HepG2 (cell line): Measurements from ENCODE around the gene HK2. TPM values are rescaled to one million over a fixed set of nuclear protein-coding genes. Genes with fewer than 3 reads are reported as not detected.

Experiments
- ATF7-NPFF ChIP-seq: sonication (generic); formaldehyde crosslinking; IDR thresholded peaks from 2 replicates; pipeline ENCODE4 v1.8.1; 2023; ENCODE audit warnings: mild to moderate bottlenecking, low read depth, missing genetic modification reagents, moderate library complexity
- CCDC6 ChIP-seq: sonication (generic); formaldehyde crosslinking; IDR thresholded peaks from 2 replicates; pipeline ENCODE4 v1.8.1; 2022; ENCODE audit warnings: mild to moderate bottlenecking, missing genetic modification reagents, moderate library complexity
- EEA1 ChIP-seq: sonication (generic); formaldehyde crosslinking; IDR thresholded peaks from 2 replicates; pipeline ENCODE4 v1.5.1; 2020; ENCODE audit warnings: mild to moderate bottlenecking, missing genetic modification reagents, borderline replicate concordance
- FOXK1 ChIP-seq: sonication (generic); formaldehyde crosslinking; IDR thresholded peaks from 2 replicates; pipeline ENCODE4 v1.4.0; 2020; ENCODE audit warnings: low read depth, missing genetic modification reagents, borderline replicate concordance
- HNRNPLL ChIP-seq: fragments of 200-400 bp; formaldehyde crosslinking; IDR thresholded peaks from 2 replicates; pipeline ENCODE4 v1.6.1; 2017; ENCODE audit warnings: mild to moderate bottlenecking, low read depth, low read length; ENCODE audit not compliant: poor library complexity, severe bottlenecking
- HOMEZ ChIP-seq: IDR thresholded peaks from 2 replicates; pipeline ENCODE4 v1.6.1; 2016; ENCODE audit warnings: low read depth
- MTA1 ChIP-seq: sonication (generic); formaldehyde crosslinking; IDR thresholded peaks from 2 replicates; pipeline ENCODE4 v1.4.0; 2020; ENCODE audit warnings: missing genetic modification reagents, mild to moderate bottlenecking, borderline replicate concordance
- PATZ1 ChIP-seq: sonication (generic); formaldehyde crosslinking; IDR thresholded peaks from 2 replicates; pipeline ENCODE4 v1.4.0; 2020; ENCODE audit warnings: missing genetic modification reagents
- SP4 ChIP-seq: sonication (generic); formaldehyde crosslinking; IDR thresholded peaks from 2 replicates; pipeline ENCODE4 v1.8.1; 2023; ENCODE audit warnings: mild to moderate bottlenecking, missing genetic modification reagents
- ZNF260 ChIP-seq: sonication (generic); formaldehyde crosslinking; IDR thresholded peaks from 2 replicates; pipeline ENCODE4 v1.4.0; 2020; ENCODE audit warnings: missing genetic modification reagents, low read depth, mild to moderate bottlenecking, borderline replicate concordance
- ZNF33A ChIP-seq: sonication (generic); formaldehyde crosslinking; IDR thresholded peaks from 2 replicates; pipeline ENCODE4 v1.5.1; 2020; ENCODE audit warnings: missing genetic modification reagents, mild to moderate bottlenecking, moderate library complexity, borderline replicate concordance
- ZNF572 ChIP-seq: sonication (generic); formaldehyde crosslinking; IDR thresholded peaks from 2 replicates; pipeline ENCODE4 v1.5.1; 2020; ENCODE audit warnings: mild to moderate bottlenecking, missing genetic modification reagents
- ZNF775 ChIP-seq: sonication (generic); formaldehyde crosslinking; IDR thresholded peaks from 2 replicates; pipeline ENCODE4 v1.4.0; 2020; ENCODE audit warnings: missing genetic modification reagents, mild to moderate bottlenecking, moderate library complexity, borderline replicate concordance
- ZSCAN25 ChIP-seq: sonication (generic); formaldehyde crosslinking; IDR thresholded peaks from 2 replicates; pipeline ENCODE4 v1.8.0; 2022; ENCODE audit warnings: mild to moderate bottlenecking, missing genetic modification reagents
- ZZZ3 ChIP-seq: sonication (generic); formaldehyde crosslinking; IDR thresholded peaks from 2 replicates; pipeline ENCODE4 v1.4.0; 2020; ENCODE audit warnings: missing genetic modification reagents, mild to moderate bottlenecking, borderline replicate concordance
- polyA plus RNA-seq, 8 experiments: library from polyadenylated mRNA; depleted of rRNA in 3 of 8; stranded (reverse) in 7 of 8; unstranded in 1 of 8; fragments of >200 nt; fragmentation: Illumina TruSeq in 4 of 8; extraction: Trizol in 4 of 8; gene quantifications; 2 replicates each; pipeline versions ENCODE4 v1.2.1 to v1.2.3, GENCODE V29; 2011 to 2016; ENCODE audit warnings: low read depth in 4 of 8, missing spikeins in 1 of 8, mixed read lengths in 1 of 8; ENCODE audit not compliant: insufficient read depth in 1 of 8
- total RNA-seq, 5 experiments: library from RNA; depleted of rRNA; stranded (reverse); fragments of >200 nt; fragmentation: Illumina TruSeq; extraction: Trizol; gene quantifications; 2 replicates each; pipeline ENCODE4 v1.2.3, GENCODE V29; 2016; ENCODE audit warnings: low read depth in 1 of 5
- TF ChIP-seq, protein P1 (sequence below): sonication (generic); formaldehyde crosslinking; IDR thresholded peaks from 2 replicates; pipeline ENCODE4 v1.4.0; 2020; ENCODE audit warnings: missing genetic modification reagents
- TF ChIP-seq, protein P2 (sequence below): sonication (generic); formaldehyde crosslinking; IDR thresholded peaks from 2 replicates; pipeline ENCODE4 v1.5.1; 2020; ENCODE audit warnings: missing genetic modification reagents, mild to moderate bottlenecking, borderline replicate concordance

HK2 gene
- total and polyA plus RNA-seq, 2 of the 13 experiments (the other 11 are each of a cell fraction or from before 2014, with no cell fraction given) = 13.2 to 101 TPM

DNA sequence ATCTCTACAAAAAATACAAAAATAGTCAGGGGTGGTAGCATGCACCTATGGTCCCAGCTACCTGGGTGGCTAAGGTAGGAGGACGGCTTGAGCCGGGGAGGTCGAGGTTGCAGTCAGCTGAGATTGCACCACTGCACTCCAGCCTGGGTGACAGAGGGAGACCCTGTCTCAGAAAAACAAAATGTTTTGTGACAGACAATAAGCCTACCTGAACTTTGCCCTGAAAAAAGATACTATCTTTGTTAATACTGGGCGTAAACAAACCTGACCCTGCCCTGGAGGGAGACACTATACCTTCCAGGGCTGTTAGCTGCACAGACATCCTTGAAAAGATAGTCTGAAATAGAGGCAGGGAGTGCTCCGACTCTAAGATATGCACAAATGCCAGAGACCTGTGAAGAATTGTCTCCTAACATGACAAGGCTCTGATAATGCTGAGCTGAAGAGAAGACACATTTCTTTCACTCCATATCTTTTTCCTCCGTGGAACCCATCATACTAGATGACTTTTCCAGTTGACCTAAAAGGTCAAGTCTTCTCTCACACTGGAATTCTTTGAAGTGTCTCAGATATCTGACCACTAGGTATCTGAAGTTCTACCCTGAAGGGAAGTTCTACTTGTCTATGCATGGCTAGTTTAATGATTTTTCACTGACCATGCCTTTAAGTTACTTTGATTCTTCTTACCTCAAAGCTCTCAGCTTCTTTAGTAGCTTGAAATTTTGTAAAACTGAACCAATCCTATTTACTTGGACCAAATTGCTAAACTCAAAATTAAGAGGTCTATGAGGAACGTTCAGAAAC is 20.9 kb upstream of the HK2 start (continued):
- TF ChIP-seq ZNF33A (CRISPR knock-in tag) = no peak
- TF ChIP-seq MTA1 (CRISPR knock-in tag) = peak; percentile 61; the same call in 1 of the 2 replicates
- TF ChIP-seq ZNF260 (CRISPR knock-in tag) = no peak
- TF ChIP-seq, protein P1, sequence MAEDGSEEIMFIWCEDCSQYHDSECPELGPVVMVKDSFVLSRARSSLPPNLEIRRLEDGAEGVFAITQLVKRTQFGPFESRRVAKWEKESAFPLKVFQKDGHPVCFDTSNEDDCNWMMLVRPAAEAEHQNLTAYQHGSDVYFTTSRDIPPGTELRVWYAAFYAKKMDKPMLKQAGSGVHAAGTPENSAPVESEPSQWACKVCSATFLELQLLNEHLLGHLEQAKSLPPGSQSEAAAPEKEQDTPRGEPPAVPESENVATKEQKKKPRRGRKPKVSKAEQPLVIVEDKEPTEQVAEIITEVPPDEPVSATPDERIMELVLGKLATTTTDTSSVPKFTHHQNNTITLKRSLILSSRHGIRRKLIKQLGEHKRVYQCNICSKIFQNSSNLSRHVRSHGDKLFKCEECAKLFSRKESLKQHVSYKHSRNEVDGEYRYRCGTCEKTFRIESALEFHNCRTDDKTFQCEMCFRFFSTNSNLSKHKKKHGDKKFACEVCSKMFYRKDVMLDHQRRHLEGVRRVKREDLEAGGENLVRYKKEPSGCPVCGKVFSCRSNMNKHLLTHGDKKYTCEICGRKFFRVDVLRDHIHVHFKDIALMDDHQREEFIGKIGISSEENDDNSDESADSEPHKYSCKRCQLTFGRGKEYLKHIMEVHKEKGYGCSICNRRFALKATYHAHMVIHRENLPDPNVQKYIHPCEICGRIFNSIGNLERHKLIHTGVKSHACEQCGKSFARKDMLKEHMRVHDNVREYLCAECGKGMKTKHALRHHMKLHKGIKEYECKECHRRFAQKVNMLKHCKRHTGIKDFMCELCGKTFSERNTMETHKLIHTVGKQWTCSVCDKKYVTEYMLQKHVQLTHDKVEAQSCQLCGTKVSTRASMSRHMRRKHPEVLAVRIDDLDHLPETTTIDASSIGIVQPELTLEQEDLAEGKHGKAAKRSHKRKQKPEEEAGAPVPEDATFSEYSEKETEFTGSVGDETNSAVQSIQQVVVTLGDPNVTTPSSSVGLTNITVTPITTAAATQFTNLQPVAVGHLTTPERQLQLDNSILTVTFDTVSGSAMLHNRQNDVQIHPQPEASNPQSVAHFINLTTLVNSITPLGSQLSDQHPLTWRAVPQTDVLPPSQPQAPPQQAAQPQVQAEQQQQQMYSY = no peak
- 0 out of 2 replicates have a peak, but pooled peaks have one; percentile 30 for TF ChIP-seq HOMEZ (CRISPR knock-in tag)
- TF ChIP-seq PATZ1 (CRISPR knock-in tag) = peak; percentile 55; the same call in 1 of the 2 replicates
- TF ChIP-seq CCDC6 = no peak
- no peak for TF ChIP-seq HNRNPLL
- no peak for TF ChIP-seq ZNF775 (CRISPR knock-in tag)
- TF ChIP-seq FOXK1 = peak; percentile 67; the same call in 1 of the 2 replicates
- TF ChIP-seq, protein P2, sequence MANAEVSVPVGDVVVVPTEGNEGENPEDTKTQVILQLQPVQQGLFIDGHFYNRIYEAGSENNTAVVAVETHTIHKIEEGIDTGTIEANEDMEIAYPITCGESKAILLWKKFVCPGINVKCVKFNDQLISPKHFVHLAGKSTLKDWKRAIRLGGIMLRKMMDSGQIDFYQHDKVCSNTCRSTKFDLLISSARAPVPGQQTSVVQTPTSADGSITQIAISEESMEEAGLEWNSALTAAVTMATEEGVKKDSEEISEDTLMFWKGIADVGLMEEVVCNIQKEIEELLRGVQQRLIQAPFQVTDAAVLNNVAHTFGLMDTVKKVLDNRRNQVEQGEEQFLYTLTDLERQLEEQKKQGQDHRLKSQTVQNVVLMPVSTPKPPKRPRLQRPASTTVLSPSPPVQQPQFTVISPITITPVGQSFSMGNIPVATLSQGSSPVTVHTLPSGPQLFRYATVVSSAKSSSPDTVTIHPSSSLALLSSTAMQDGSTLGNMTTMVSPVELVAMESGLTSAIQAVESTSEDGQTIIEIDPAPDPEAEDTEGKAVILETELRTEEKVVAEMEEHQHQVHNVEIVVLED (CRISPR knock-in tag) = peak; percentile 47; the same call in 1 of the 2 replicates
- no peak for TF ChIP-seq ZNF572
- peak; percentile 49 for TF ChIP-seq ZSCAN25 (CRISPR knock-in tag)
- TF ChIP-seq ATF7-NPFF (CRISPR knock-in tag) = no peak
- no peak for TF ChIP-seq EEA1 (CRISPR knock-in tag)
- no peak for TF ChIP-seq SP4 (CRISPR knock-in tag)
- no peak for TF ChIP-seq ZZZ3
